ENCODE results near the gene LHX2.
"Not testable (repeated sequence)": the region's sequence is repeated elsewhere in the genome, so short reads cannot be mapped to it uniquely, and the experiment has no call there.

The LHX2 gene

GRCh38 chr9:123974471-123974870 is 37.1 kb upstream of the LHX2 start:
- H3K4me3 ChIP-seq (ENCODE audit: low read depth, low read length) = no peak overlapping the region
- no peak for DNase-seq (ENCODE audit: low read depth)
- TF ChIP-seq CTCF (IDR thresholded peaks at IDR 0.05; ENCODE audit: insufficient read depth, low read depth, low read length, missing control alignments) = no peak

GRCh38 chr9:123975871-123976270 is 35.7 kb upstream of the LHX2 start:
- no peak overlapping the region for H3K4me3 ChIP-seq (ENCODE audit: low read depth, low read length)
- no peak for DNase-seq (ENCODE audit: low read depth)
- TF ChIP-seq CTCF (IDR thresholded peaks at IDR 0.05; ENCODE audit: insufficient read depth, low read depth, low read length, missing control alignments) = no peak

GRCh38 chr9:123976579-123976978 is 35.0 kb upstream of the LHX2 start:
- not testable (repeated sequence) for H3K4me3 ChIP-seq (ENCODE audit: low read depth, low read length); DNase-seq (ENCODE audit: low read depth)

- TF ChIP-seq CTCF (IDR thresholded peaks at IDR 0.05; ENCODE audit: insufficient read depth, low read depth, low read length, missing control alignments) = no peak
- DNase-seq (ENCODE audit: low read depth) = no peak
- no peak overlapping the region for H3K4me3 ChIP-seq (ENCODE audit: low read depth, low read length)
Measured at GRCh38 chr9:123978981-123979380, 32.6 kb upstream of the LHX2 start.

- DNase-seq (ENCODE audit: low read depth) = no peak
- no peak overlapping the region for H3K4me3 ChIP-seq (ENCODE audit: low read depth, low read length)
- TF ChIP-seq CTCF (IDR thresholded peaks at IDR 0.05; ENCODE audit: insufficient read depth, low read depth, low read length, missing control alignments) = no peak
Measured at GRCh38 chr9:123982535-123982934, 29.0 kb upstream of the LHX2 start.

- no peak overlapping the region for H3K4me3 ChIP-seq (ENCODE audit: low read depth, low read length)
- DNase-seq (ENCODE audit: low read depth) = no peak
- TF ChIP-seq CTCF (IDR thresholded peaks at IDR 0.05; ENCODE audit: insufficient read depth, low read depth, low read length, missing control alignments) = no peak
Measured at GRCh38 chr9:123983047-123983446, 28.5 kb upstream of the LHX2 start.

- no peak overlapping the region for H3K4me3 ChIP-seq (ENCODE audit: low read depth, low read length)
- TF ChIP-seq CTCF (IDR thresholded peaks at IDR 0.05; ENCODE audit: insufficient read depth, low read depth, low read length, missing control alignments) = no peak
- no peak for DNase-seq (ENCODE audit: low read depth)
Measured at GRCh38 chr9:123984802-123985201, 26.8 kb upstream of the LHX2 start.

GRCh38 chr9:123985869-123986268 is 25.7 kb upstream of the LHX2 start:
- H3K4me3 ChIP-seq (ENCODE audit: low read depth, low read length) = no peak overlapping the region
- no peak for TF ChIP-seq CTCF (IDR thresholded peaks at IDR 0.05; ENCODE audit: insufficient read depth, low read depth, low read length, missing control alignments)
- DNase-seq (ENCODE audit: low read depth) = no peak

All from GM12865 (cell line).